GM18520 (cell line): ENCODE data around the gene PRSS57.

Experiments
- ATAC-seq: cut with Tn5 transposase; IDR thresholded peaks from one replicate; pipeline ENCODE4 v1.9.1; 2021; ENCODE audit not compliant: unreplicated experiment

PRSS57 gene

DNA sequence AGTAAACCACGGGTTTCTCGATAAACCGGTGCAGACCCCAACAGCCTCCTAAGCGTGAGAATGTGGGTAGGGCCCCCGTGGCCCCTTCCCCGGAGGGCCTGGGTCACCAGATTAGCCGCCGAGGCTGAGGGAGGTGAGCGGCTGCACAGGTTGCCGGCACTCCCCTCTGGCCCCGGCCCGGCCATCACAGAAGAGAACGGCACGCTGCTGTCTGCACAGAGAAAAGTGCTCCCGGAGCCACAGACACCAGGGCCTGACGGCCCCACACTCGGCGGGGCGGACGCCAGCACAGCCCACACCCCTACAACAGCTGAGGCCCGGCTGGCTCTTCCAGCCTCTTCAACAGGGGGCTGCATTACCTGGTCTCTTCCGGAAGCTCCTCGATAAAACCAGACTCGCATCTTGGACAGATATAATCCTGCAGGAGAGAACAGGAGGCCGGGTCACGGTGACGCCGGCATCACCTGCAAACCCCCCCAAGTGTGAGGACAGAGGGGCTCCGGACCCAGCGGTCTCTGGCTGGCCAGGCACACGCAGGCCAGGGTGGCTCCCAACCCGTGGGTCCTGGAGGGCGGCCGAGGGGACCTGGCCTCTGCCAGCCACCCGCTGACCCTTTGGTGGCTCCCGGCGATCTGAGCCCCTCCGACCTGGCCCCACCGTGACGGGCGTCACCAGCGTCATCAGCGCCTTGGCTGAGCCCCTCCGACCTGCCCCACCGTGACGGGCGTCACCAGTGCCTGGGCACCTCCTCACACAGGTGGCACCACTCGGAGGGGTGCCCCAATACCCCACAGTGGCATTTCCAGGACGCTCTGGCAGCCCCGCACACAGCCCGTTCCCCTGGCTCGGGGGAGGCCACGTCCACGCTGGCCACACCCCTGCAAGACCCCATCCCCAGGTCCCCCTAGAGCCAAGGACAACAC, 42.5 kb downstream of the PRSS57 start:
- ATAC-seq = no peak

- no peak for ATAC-seq
Measured at GRCh38 chr19:651991-652390, 43.3 kb downstream of the PRSS57 start.

GRCh38 chr19:651114-651818, 44.0 kb downstream of the PRSS57 start:
- ATAC-seq = no peak

GRCh38 chr19:650121-650520, 45.1 kb downstream of the PRSS57 start:
- no peak for ATAC-seq

DNA sequence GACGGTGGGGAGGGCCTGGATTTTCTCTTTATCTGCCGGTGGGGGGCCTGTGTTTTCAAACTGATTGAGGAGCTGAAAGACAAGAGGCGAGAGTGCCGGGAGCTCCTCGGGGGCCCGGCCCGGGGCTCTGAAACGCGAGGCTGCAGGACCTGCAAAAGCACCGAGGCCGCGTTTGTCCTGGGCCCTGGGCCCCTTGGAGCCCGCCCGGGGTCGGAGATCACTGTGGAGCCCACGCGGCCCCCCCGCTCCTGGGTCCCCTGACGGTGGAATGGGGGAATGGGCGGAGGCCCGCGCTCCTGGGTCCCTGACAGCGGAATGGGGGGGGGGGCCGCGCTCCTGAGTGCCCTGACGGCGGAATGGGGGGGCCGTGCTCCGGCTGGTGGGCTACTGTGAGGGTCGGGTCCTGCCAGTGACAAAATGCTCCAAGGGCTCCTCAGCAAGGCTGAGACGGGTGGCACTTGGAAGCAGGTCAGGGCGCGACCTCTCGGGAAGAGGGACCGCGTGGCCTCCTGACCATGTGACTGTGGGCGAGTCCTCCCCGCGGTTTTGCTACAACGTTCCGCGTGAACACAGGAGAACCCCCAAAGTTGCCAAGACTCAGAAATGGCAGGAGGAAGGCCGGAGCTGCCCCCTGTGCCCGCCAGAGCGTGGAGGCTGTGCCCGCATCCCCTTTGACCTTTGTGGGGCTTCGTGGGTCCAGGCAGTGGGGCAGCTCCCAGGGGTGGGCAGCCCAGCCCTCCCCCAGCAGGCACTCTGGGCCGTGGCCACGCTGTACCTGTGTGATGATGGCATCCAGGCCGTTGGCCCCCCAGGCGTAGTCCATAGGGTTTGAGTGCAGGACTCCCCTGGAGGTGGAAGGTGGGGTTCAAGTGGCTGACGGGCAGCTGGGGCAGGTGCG, 46.1 kb downstream of the PRSS57 start:
- ATAC-seq = no peak

GRCh38 chr19:648305-648704, 46.9 kb downstream of the PRSS57 start:
- no peak for ATAC-seq

DNA sequence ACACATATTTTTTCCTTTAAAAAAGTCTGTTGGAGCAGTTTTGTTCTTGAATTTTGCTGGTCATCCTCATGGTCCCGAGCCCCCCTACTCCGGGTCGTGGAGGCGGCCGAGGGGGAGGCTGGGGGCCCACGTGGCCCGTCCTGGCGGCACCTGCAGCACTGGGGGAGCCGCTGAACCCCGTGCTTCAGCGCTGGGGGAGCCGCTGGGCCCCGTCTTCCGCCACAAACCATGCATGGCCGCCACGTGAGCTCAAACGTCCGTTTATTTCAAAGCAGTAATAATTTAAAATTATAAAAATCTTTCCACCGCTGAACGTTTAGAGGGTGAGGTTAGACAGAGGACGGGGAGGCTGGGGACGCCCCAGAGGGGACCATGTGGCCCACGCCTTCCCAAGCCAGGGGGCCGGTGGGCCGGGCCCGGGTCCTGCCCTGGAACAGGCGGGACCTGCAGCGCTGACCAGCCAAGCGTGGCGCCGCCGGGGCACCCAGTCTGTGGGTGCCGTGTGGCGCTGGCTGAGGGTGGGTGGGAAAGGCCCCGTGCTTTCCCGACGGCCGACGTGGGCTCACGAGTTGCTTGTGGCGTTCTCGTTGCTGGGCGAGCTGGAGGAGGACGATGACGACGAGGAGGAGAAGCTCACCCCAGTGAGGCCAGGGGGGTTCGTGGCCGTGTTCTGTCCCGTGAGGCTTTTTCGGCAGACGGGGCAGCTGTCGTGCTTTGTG, 47.5 kb downstream of the PRSS57 start:
- ATAC-seq = no peak

GRCh38 chr19:646779-647565, 48.3 kb downstream of the PRSS57 start:
- no peak for ATAC-seq

DNA sequence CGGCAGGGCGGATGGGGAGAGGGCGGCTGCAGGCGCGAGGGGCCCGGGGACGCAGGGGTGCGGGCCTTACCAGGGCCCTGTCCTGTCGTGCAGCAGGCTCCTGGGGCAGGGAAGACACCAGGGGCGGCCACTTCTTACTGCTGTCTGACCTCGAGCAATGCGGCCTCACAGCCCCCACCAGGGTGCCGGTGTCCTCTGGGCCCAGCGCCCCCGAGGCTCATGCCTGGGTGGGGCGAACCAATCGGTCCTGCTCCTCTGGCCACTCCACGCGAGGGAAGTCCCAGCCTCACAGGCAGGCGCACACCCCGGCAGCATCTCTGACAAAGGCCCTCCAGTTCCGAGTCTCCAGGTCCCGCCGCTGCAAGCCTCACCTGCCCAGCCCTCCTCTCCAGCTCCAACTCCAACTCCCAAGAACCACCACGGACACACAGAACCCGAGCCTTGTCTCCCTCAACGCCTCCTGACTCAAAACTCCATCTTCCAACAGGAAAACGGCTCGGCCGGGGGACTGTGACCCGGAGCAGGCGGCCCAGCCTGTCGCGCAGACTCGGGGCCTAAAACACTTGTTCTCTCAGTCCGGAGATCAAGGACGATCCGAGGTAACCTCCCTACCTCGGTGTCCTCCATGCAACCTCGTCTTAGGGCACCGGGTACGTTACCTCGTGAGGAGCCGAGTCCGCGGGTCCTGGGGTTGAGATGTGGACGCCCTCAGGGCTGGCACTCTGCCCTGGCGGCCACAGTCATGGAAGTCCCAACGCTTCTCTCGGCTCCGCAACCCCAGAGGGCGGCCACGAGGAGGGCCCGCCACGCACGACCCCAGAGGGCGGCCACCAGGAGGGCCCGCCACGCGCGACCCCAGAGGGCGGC, 49.1 kb downstream of the PRSS57 start:
- no peak for ATAC-seq

DNA sequence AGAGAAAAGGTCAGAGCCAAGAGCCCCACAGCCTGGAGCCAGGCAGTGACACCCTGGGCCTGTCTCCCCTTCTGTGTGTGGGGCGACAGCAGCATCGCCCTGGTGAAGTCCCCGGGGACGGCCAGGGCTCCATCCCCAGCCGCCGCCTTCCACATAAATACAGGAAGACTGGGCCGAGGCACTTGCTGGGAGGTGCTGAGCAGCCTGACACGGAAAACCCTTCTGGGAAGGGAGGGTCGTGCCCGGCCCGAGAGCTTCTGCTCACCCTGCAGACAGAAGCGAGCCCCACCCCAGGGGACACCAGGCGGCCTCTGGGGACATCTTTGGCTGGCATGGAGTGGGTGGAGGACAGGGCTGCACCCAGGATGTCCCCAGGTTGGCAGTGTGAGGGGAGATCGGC, 50.5 kb downstream of the PRSS57 start:
- ATAC-seq = no peak

DNA sequence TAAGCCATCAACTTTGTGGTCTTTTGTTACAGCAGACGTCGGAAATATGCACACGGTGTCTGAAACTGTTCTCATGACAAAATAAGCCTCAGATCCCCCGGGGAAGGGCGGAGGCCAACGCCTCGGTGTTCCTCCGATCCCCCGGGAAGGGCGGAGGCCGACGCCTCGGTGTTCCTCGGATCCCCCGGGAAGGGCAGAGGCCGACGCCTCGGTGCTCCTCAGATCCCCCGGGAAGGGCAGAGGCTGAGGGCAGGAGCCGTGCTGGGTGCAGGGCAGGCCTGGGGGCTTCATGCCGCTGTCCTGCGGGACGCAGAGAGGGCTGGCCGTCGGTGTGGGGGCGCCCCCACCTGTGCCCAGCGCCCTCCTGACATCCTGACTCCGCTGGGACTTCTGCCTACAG, 50.9 kb downstream of the PRSS57 start:
- no peak for ATAC-seq

DNA sequence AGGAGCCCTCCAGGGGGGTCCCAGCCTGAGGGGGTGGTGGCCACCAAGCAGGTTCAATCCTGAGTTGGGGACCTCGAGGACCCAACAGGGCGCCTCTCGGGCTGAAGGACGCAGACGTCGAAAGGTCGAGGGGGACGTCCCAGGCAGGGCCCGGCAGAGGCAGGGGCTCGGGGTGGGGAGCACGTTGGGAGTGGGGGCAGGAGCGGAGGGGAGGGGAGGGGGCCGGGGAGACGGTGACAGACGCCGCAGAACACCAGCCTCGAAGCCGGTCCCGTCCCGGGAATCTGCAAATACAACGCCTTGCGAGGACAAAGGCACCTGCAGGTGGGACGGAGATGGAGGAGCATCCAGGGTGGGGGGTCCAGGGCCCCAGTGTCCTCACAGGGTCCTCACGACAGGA, 51.5 kb downstream of the PRSS57 start:
- ATAC-seq = no peak

DNA sequence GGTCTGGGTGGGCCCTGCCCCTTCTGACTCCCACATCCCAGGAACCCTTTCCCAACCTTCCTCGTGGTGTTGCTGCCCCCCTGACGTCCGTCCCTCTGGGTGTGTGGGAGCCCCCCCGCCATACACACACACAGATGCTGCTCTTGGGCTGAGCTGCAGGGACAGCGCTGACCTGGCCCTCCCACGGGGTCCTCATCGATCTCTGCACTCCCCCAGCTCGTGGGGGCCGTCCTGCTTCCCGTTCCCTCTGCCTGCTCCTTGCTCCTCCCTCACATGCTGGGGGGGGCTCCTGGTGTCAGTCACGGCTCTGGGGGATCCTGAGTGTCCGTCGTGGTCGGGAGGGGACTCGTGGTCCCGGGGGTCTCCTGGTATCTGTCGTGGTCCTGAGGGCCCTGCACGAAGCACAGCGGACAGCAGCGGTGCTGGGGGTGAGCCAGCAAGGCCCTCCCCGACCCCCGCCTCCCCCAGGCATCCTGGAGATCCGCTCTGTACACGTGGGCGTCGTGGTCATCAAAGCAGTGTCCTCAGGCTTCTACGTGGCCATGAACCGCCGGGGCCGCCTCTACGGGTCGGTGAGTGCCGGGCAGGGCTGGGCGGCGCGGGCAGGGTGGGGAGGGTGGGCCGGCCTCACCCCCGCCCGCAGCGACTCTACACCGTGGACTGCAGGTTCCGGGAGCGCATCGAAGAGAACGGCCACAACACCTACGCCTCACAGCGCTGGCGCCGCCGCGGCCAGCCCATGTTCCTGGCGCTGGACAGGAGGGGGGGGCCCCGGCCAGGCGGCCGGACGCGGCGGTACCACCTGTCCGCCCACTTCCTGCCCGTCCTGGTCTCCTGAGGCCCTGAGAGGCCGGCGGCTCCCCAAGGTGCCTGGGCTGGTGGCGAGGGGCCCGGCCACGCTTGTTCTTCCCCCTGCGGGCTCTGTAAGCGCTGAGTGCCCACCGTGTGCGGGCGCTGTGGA, 52.2 kb downstream of the PRSS57 start:
- no peak for ATAC-seq

GRCh38 chr19:641702-642101, 53.5 kb downstream of the PRSS57 start:
- no peak for ATAC-seq

DNA sequence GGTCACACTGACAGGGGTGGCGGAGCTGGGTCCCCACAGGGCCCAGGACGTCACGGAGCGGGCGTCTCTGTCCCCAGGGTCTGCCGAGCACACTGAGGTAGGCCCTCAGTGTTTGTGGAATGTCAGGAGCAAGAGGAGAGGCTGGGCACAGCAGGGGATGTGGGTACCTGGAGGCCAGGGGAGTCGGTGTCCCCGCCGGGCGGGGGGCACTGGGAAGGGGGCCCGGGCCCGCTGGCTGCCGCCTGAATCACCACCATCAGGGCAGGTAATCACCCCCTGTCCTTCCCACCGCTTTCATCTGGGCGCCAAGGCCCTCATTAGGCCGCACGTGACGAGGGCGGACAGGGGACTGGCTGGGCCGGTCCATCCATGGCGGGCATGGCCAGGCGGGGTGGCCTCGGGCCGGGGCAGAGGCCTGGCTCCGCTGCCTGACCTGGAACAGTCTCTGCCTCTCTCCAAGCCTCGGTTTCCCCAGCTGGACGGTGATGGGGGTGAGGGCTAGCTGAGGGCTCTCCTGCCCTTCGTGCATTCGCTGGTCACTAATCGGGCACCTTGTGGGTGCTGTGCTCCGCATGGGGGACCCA, 54.6 kb downstream of the PRSS57 start:
- ATAC-seq = no peak

DNA sequence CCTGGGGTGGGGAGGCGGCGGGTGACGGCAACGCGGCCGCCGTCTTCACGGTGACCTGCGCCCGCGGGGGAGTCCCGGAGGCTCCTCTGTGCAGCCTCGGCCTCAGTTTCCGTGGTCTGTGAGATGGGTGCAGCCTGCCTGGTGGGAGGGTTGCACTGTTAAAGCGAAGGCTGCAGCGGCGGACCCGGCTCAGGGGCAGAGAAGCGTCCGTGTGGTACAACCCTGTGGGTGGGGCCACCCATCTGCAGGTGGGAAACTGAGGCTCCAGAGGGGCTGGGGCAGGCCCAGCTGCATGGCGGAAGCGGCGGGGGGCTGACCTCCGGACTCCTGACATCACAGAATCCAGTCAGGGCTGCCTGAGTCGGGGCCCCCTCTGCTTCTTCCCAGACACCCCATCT, 55.1 kb downstream of the PRSS57 start:
- ATAC-seq = no peak
